ENCODE data around the gene TXNIP. TPM values are rescaled to one million over a fixed set of nuclear protein-coding genes. Genes with fewer than 3 reads are reported as not detected.
"Not testable (repeated sequence)": the region's sequence is repeated elsewhere in the genome, so short reads cannot be mapped to it uniquely, and the experiment has no call there.

The TXNIP gene
- total RNA-seq, result 485 TPM

- peak; percentile 68 to 95 (median 90) for DNase-seq (ENCODE audit: low read depth in 2 of 3, low spot score in 2 of 3)
These were observed at the start of gene TXNIP for GRCh38 chr1:145996433-145997015. Gene TXNIP, minus strand, starts transcription at chr1:145996579. Its CDS starts 313 bp downstream, at chr1:145996266.

- DNase-seq (ENCODE audit: low read depth in 2 of 3, low spot score in 2 of 3), result no peak
These were observed 43.4 kb upstream of the TXNIP start for GRCh38 chr1:146039844-146040194.

- DNase-seq (ENCODE audit: low read depth in 2 of 3, low spot score in 2 of 3), result peak; percentile 67 to 92 (median 76)
These were observed 40.7 kb upstream of the TXNIP start for GRCh38 chr1:146036965-146037646.

- DNase-seq (ENCODE audit: low read depth in 2 of 3, low spot score in 2 of 3), result peak in 1 of 3 donors; percentile 33
These were observed 40.0 kb upstream of the TXNIP start for GRCh38 chr1:146036241-146036964.

GRCh38 chr1:146035048-146035423 lies 38.7 kb upstream of the TXNIP start:
- no peak for DNase-seq (ENCODE audit: low read depth in 2 of 3, low spot score in 2 of 3)

GRCh38 chr1:146032631-146033219 lies 36.3 kb upstream of the TXNIP start:
- DNase-seq (ENCODE audit: low read depth in 2 of 3, low spot score in 2 of 3), result peak in 2 of 3 donors; percentile 40 to 64

- DNase-seq (ENCODE audit: low read depth in 2 of 3, low spot score in 2 of 3), result no peak
These were observed 35.1 kb upstream of the TXNIP start for GRCh38 chr1:146031476-146031875.

- no peak for DNase-seq (ENCODE audit: low read depth in 2 of 3, low spot score in 2 of 3)
These were observed 32.7 kb upstream of the TXNIP start for GRCh38 chr1:146029117-146029516.

GRCh38 chr1:146026650-146027049 lies 30.3 kb upstream of the TXNIP start:
- DNase-seq (ENCODE audit: low read depth in 2 of 3, low spot score in 2 of 3), result not testable (repeated sequence)

DNA sequence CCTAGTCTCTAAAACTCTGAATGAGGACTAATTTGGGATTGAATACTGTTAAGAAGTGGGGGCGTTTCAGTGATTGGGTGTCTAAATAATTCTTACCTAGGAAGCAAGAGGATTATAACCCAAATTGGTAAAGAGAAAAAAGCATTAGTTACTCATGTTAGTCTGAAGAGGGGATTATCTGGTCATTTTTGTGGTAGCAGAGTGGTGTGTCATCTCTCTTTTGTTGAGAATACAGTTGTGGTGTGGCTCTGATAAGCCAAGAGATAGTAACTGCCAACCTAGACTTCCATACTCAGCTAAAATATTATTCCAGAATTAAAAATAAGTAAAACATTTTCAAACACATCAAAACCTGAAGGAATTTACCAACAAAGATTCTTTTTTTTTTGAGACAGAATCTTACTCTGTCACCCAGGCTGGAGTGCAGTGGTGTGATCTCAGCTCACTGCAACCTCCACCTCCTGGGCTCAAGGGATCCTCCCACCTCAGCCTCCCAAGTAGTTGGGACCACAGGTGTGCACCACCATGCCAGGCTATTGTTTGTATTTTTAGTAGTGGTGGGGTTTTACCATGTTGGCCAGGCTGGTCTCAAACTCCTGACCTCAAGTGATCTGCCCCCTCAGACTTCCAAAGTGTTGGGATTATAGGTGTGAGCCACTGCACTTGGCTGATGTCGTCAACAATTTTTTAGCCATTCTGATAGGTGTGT lies 29.6 kb upstream of the TXNIP start:
- not testable (repeated sequence) for DNase-seq (ENCODE audit: low read depth in 2 of 3, low spot score in 2 of 3)

- DNase-seq (ENCODE audit: low read depth in 2 of 3, low spot score in 2 of 3), result no peak
These were observed 26.2 kb upstream of the TXNIP start for GRCh38 chr1:146022403-146023127.

DNA sequence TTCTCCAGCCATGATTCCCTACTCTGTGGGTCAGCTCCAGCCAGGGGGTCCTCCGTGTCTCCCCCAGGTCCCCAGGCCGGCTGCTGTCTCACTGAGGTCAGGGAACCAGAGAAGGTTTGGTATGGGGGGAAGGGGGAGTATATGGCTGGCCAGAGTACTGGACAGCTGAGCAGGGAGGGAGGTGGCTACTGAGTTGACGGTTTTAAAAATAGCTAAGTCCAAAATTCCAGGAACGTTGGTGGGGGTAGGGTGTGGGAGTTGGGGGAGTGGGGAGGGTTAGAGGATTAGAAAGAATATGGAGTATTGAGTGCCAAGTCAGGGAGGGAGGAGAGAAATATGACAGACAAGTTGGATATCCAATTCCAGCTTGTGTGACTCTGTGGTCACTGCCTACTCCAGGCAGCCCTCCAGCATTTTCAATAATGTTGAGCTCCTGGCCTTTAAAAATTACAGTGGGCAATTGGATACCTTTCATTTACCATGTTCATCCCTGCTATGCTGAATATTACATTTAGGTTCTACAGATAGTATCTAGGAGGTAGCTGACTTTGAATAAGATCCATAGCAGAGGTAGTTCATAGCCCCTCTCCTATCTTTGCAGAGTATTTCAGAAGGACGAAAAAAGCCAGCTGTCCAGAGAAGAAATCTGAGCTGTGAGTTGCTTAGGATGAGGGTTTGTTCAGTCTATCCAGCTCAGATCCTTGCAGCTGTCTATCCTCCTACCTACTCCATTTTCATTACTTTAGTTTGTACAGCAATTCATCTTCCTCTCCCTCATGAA lies 25.4 kb upstream of the TXNIP start, which contains the start of gene HJV:
Gene HJV, minus strand, starts transcription at position 114 of the 781 bp plus-strand sequence. CDS start 1,504 bp downstream, outside the sequence.
- no peak for DNase-seq (ENCODE audit: low read depth in 2 of 3, low spot score in 2 of 3)

DNA sequence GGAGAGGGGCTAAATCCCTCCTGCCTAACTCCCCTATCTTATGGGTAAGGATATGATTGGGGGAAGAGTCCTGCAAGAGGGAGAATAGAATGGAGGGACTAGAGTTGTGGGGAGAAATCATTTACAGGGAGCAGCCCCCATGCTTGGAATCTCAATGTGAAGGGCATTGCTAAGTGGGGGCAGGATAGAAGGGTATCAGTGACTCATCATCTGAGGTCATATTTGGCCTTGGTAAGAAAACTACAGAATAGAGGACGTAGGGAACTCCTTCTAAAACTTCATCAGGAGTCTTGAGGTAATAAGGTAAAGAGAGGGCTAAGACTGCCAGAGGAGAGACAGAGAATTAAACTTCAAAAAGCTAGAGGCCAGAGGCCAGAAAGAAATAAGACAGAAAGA lies 24.7 kb upstream of the TXNIP start:
- no peak for DNase-seq (ENCODE audit: low read depth in 2 of 3, low spot score in 2 of 3)

DNA sequence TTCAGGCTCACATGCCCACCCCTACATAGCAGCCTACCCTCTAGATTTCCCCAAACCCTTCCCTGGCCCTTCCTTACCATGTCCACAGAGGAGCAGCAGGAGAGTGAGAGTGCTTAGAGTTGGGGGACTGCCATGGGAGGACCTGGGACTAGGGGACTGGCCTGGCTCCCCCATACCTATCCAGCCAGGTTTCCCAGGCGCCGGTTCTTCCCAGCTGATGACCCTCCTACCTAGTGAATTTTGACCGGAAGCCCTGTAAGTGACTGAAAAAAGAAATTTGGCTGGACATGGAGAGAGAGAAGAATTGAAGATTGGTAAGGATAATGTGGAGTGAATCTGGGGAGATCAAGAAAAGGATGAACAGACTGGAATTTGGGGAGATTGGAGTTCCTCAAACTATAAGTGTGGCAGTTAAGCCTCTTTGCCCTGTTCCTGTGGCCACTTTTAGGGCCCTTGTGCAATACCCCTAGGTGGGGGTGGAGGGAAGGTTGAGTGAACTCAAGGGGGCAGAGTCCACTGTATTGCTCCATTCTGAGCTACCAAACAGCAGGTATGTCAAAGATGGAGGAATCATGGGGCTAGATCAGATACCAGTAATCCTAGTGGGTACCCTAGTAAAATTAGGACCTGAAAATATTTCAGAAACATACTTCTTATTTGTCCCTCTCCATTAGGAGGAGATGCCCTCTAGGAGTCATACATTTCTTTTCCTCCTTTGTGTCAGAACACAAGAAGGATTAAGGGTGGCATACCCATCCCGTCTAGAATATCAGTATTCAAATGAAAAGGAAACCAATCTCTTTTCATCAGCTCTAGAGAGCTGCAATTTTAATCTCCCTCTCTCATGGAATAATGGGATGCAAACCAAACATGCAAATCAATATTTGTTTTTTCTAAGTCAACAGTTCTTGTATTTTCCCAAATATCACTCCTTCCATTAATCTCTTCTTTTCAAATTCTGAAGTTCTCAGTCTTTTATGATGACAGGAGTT lies 24.0 kb upstream of the TXNIP start:
- no peak for DNase-seq (ENCODE audit: low read depth in 2 of 3, low spot score in 2 of 3)

DNA sequence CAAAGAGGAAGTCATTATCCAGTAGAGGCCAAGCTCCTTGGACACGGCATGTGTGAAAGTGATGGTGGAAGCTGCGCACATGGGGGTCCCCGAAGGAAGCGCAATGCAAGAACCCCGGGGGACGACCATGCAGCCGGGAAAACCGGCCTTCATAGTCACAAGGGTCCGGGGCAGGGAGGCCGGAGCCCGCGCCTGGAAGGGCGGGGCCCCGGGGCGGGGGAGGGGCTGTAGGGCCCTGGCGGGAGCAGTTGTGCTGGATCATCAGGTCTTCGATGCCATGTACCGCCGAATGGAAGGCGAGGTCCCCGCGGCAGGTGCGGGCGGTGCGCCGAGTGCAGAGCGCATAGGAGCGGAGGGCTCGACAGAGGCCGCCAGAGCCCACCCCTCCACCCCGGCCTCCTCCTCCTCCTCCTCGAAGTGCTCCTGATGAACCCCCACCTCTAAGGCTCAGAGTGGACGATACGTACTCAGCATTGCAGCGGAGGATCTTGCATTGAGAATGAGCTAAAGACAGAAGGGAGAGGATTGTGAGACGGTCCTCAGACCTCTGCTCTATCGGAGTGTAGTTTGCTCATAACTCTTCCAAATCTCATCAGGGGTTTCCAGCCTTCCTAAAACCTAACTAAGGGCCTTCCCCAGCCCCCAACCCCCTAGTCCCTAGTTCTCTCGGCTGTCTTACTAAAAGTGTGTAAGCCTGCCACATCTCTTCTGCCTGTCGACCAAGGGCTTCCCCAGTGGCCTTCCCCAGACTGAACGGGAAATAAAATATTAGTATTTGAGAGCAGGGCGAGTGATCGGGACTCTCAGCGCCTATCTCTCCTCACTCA lies 23.1 kb upstream of the TXNIP start:
- DNase-seq (ENCODE audit: low read depth in 2 of 3, low spot score in 2 of 3), result no peak

- no peak for DNase-seq (ENCODE audit: low read depth in 2 of 3, low spot score in 2 of 3)
These were observed 20.5 kb upstream of the TXNIP start for GRCh38 chr1:146016891-146017290.

DNA sequence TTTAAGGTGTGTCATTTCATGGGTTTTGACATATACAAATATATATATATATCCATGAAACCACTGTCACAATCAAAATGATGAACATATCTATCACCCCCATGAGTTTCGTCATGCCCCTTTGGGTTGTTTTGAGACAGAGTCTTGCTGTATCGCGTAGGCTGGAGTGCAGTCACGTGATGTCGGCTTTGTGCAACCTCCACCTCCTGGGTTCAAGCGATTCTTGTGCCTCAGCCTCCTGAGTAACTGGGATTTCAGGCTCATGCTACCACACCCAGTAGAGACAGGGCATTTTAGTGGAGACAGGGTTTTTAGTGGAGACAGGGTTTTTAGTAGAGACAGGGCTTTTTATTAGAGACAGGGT lies 17.2 kb upstream of the TXNIP start:
- DNase-seq (ENCODE audit: low read depth in 2 of 3, low spot score in 2 of 3), result no peak
